Left kidney (tissue), 2 donors: ENCODE measurements around the gene BTBD19. TPM values are rescaled to one million over a fixed set of nuclear protein-coding genes. Genes with fewer than 3 reads are reported as not detected.

ENCODE experiments used
- DNase-seq: peaks from one replicate; pipeline ENCODE4 v3.0.0-alpha.2; 2013
- polyA plus RNA-seq: library from polyadenylated mRNA; unstranded; fragments of 120-200 nt; gene quantifications from one replicate; pipeline ENCODE4 v1.2.1, GENCODE V29; 2013; ENCODE audit not compliant: insufficient read length

Gene BTBD19
- polyA plus RNA-seq, 1 donor: 20.9 TPM

DNA sequence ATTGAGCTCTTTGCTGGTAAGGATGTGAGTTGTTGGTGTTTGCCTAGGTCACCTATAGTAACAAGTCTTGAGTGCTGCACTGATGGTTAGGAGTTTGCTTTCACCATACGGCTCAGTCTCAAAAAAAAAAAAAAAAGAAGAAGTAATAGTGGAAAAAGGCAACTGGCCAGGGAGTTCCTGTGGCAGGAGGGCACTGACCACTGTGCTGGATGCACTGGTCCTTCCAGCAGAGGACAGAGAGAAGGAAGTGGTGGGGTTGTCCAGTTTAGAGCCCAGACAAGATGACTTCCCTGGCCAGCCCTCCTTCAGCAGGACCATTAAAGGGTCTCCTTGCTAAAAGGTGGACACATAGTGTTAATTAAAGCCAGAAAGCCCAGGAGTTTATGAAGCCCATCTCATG, 46.6 kb downstream of the BTBD19 start:
- DNase-seq: no peak

DNA sequence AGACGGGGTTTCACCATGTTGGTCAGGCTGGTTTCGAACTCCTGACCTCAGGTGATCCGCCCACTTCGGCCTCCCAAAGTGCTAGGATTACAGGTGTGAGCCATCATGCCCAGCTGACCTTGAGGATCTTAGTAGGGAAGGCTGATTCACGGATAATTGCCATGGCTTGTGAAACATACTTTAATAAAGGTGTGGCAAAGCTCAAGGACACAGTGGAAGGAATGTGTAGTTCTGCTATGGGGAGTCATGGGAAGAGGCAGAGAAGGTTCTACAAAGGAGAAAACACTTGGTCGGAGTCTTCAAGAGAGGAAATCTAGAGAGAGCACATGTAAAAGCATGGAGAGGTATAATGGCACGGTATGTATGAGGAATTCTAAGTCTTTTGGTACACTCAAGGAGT, 47.4 kb downstream of the BTBD19 start:
- DNase-seq: no peak

DNA sequence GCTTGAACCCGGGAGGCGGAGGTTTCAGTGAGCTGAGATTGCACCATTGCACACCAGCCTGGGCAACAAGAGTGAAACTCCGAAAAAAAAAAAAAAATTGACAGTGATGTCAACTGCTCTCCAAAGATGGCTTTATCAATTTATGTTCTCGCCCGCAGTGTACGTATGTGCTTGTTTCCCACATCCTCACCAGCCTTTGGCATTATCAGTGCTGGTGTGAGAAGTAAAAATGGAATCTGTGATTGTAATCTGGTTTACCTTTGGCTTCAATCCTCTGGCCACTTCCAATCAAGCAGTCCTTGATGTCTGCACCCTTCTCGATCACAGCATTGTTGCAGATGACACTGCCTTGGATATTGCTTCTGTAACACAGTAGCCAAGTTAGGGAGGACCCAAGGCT, 49.1 kb downstream of the BTBD19 start:
- DNase-seq: no peak

DNA sequence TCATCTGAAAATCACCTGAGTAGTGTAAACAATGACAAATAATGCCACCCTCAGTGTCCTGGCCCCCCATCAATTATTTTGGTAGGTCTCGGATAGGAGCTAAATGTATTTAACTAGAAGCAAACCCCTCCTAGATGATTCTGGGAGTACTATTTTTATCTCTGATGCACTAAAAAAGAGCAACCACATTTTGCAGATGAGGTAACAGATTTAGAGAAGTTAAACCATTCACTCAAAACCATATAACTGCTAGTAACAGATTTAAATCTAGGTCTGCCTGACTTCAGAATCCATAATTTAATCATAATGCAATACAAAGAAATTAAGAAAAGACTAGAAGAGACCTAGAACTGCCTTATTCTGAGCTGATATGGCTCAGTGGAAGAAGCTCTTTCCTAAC, 52.0 kb downstream of the BTBD19 start:
- DNase-seq: no peak

DNA sequence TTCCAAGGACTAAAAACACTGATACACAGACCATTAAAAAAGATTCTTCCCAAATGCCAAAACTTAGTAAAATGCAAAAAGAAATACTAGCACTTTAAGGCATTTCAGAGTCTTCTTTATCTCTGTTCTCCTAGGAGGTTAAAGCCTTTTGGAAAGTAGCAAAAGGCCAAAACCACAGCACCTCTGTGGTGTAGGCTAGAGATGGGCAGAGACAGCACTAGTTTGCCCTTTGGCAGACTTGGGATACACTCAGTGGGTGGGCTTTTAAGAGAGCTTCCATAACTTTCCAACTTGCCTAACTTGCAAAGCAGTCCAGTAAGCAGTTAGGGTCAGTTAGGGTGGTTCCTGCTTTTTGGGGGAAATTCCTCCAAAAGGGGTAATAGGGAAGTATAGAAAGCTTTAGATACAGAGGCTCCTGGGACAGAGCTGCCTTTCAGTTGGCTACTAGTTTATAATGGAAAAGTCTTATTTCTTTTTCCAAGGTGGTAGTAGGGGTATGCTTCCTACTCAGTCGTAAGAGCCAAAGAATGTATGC, 52.6 kb downstream of the BTBD19 start:
- DNase-seq: no peak

DNA sequence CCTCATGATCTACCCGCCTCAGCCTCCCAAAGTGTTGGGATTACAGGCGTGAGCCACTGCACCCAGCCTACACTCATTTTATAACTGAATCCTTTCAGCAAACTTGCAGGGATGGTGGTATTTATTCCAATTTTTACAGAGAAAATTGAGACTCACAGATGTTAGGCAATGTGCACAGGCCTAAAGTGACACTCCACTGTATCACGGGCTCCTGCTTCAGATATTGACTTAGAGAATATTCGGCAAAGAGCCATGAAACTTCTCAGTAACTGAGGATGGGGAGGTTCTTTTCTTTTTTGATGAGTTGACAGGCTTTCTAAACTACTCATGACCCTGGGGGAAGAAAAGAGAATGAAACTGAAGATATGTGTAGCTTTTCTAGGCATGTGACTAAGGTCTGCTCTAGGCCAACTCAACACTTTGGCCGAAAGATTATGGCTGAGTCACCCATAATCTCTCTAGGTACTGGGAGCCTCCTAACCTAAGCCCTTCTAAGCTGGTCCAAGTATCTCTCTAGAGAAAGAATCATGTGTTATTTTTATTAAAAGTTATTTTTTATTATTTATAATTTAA, 54.6 kb downstream of the BTBD19 start:
- DNase-seq: no peak

Other genes with a start within 250 kb of the BTBD19 start
- gene TMEM53, start 134.0 kb upstream of the BTBD19 start, polyA plus RNA-seq: 11.7 TPM
- 7.3 TPM for gene ARMH1, start 133.8 kb upstream of the BTBD19 start, polyA plus RNA-seq
- 1.9 TPM for gene RNU5D-1, start 77.4 kb upstream of the BTBD19 start, polyA plus RNA-seq
- gene KIF2C, start 68.7 kb upstream of the BTBD19 start, polyA plus RNA-seq: 38.8 TPM
- 1,947 TPM for gene RPS8, start 33.0 kb upstream of the BTBD19 start, polyA plus RNA-seq
- 0.96 TPM for gene BEST4, start 20.4 kb upstream of the BTBD19 start, polyA plus RNA-seq
- gene PLK3, start 8.1 kb upstream of the BTBD19 start, polyA plus RNA-seq: 5.9 TPM
- not detected for gene DYNLT4, start 1.2 kb upstream of the BTBD19 start, polyA plus RNA-seq
- 5.4 TPM for gene PTCH2, start 34.7 kb downstream of the BTBD19 start, polyA plus RNA-seq
- gene EIF2B3, start 178.1 kb downstream of the BTBD19 start, polyA plus RNA-seq: 38.6 TPM
- gene HECTD3, start 202.8 kb downstream of the BTBD19 start, polyA plus RNA-seq: 37.1 TPM
- gene UROD, start 203.7 kb downstream of the BTBD19 start, polyA plus RNA-seq: 104 TPM